Lung (tissue), 12 donors: ENCODE measurements around the gene TGFB1. TPM values are rescaled to one million over a fixed set of nuclear protein-coding genes. Genes with fewer than 3 reads are reported as not detected.
A peak's percentile ranks its signal among the peaks of the same experiment; 100 is the strongest.

ENCODE experiments used
- ATAC-seq: fragments of 200-7000 bp; cut with Tn5 transposase; one replicate; pipeline ENCODE4 v1.9.1; 2020; ENCODE audit warnings: moderate number of reproducible peaks; ENCODE audit not compliant: insufficient read depth, low FRiP score
- DNase-seq, 3 donors: peaks; one replicate each; pipeline ENCODE4 v3.0.0-alpha.2; 2013 to 2017
- H3K27ac ChIP-seq, 2 donors: one replicate each; pipeline ENCODE4 v1.5.1; 2013; ENCODE audit warnings: mild to moderate bottlenecking in 2 of 2, moderate library complexity in 2 of 2, control low read depth in 1 of 2, inconsistent platforms in 1 of 2, low read depth in 1 of 2, low read length in 1 of 2
- H3K27me3 ChIP-seq, 3 donors: one replicate each; pipeline ENCODE4 v1.5.1; 2013; ENCODE audit warnings: low read length in 2 of 3; ENCODE audit not compliant: control insufficient read depth in 3 of 3, insufficient read depth in 3 of 3
- H3K36me3 ChIP-seq, 4 donors: one replicate each; pipeline ENCODE4 v1.5.1; 2013; ENCODE audit warnings: low read length in 4 of 4, mild to moderate bottlenecking in 1 of 4, moderate library complexity in 1 of 4; ENCODE audit not compliant: control insufficient read depth in 4 of 4, insufficient read depth in 4 of 4
- H3K4me1 ChIP-seq, 5 donors: one replicate each; pipeline ENCODE4 v1.5.1; 2013; ENCODE audit warnings: low read length in 5 of 5, mild to moderate bottlenecking in 2 of 5, moderate library complexity in 1 of 5; ENCODE audit not compliant: control insufficient read depth in 5 of 5, insufficient read depth in 5 of 5
- H3K4me3 ChIP-seq: one replicate; pipeline ENCODE4 v1.5.1; 2013; ENCODE audit warnings: mild to moderate bottlenecking, control low read depth, moderate library complexity
- H3K9ac ChIP-seq, 2 donors: one replicate each; pipeline ENCODE4 v1.5.1; 2013; ENCODE audit warnings: low read length in 2 of 2, control low read depth in 1 of 2; ENCODE audit not compliant: insufficient read depth in 1 of 2
- H3K9me3 ChIP-seq, 4 donors: one replicate each; pipeline ENCODE4 v1.5.1; 2013; ENCODE audit warnings: low read length in 3 of 4, mild to moderate bottlenecking in 1 of 4, moderate library complexity in 1 of 4; ENCODE audit not compliant: control insufficient read depth in 4 of 4, insufficient read depth in 3 of 4
- WGBS, 2 donors: extraction: QIAGEN DNeasy Blood & Tissue Kit; methylation state at CpG; one replicate each; pipeline ENCODE4 v1.1.7; 2013; 5-methylcytosine and 5-hydroxymethylcytosine counted together
- polyA plus RNA-seq, 2 donors: library from polyadenylated mRNA; stranded (reverse); fragments of 200-250 nt; gene quantifications; one replicate each; pipeline ENCODE4 v1.2.1, GENCODE V29; 2013
- total RNA-seq, 2 donors: library from RNA; depleted of rRNA in 1 of 2; stranded (reverse); fragments of >200 nt in 1 of 2; gene quantifications; one replicate each; pipeline ENCODE4 v1.2.1, GENCODE V29; 2014 to 2021
- TF ChIP-seq, protein P1 (sequence below): IDR thresholded peaks from 2 replicates; pipeline ENCODE4 v1.5.1; 2012; ENCODE audit warnings: mild to moderate bottlenecking; ENCODE audit errors: control extremely low read depth, extremely low read depth
- donor health status: control.
- donor health status: control.
- donor health status: Bipolar disorder and iron deficiency.
- donor health status: healthy.
- donor health status: DM: yes; HTN: yes; CAD: no.

Gene TGFB1
- total and polyA plus RNA-seq, 4 donors = 18.0 to 88.8 (median 47.6) TPM

DNA sequence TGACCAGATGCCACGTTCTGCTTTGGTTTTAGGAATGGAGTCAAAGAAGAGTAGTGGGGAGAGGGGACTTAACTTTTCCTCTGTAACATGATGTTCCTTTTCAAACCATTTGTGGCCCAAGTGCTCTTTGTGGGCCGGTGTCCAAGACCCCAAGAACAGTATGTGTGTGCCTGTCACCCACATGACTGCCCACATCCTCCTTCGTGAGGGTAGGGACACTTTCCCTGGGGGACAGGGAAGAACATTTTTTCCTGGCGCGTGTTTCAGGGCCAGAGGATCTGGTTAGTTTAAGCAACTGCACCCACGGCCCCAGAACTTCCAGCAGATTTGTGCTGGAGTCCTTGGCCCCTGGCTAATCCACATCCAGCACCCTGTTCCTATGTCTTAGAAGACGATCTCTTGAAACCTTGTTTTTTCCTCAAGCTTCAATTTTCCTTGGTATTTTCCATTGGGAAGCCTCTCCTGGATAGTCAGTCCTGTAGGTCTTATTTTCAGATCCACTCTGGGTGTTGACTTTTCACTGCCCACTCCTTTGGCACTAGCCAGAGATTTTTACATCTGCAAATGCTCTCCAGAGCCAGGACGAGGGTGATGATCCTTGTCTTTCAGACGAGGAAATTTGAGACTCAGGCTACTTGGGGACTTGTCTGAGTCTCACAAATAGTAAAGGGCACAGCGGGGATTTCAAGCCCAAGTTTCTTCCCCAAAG is 54.5 kb downstream of the TGFB1 start:
- peak overlapping the region; percentile 86 to 93 for H3K27ac ChIP-seq
- TF ChIP-seq, protein P1, sequence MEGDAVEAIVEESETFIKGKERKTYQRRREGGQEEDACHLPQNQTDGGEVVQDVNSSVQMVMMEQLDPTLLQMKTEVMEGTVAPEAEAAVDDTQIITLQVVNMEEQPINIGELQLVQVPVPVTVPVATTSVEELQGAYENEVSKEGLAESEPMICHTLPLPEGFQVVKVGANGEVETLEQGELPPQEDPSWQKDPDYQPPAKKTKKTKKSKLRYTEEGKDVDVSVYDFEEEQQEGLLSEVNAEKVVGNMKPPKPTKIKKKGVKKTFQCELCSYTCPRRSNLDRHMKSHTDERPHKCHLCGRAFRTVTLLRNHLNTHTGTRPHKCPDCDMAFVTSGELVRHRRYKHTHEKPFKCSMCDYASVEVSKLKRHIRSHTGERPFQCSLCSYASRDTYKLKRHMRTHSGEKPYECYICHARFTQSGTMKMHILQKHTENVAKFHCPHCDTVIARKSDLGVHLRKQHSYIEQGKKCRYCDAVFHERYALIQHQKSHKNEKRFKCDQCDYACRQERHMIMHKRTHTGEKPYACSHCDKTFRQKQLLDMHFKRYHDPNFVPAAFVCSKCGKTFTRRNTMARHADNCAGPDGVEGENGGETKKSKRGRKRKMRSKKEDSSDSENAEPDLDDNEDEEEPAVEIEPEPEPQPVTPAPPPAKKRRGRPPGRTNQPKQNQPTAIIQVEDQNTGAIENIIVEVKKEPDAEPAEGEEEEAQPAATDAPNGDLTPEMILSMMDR = no peak
- peaks cover 29 to 65% (median 53%) of the 10 kb centered on the region in 4 donors for H3K36me3 ChIP-seq
- no peak for ATAC-seq
- DNase-seq = peak in 2 of 3 donors; percentile 10 to 11
- no peaks in the 10 kb centered on the region for H3K9me3 ChIP-seq
- no peak overlapping the region for H3K4me3 ChIP-seq
- peak overlapping the region in 1 of 2 donors; percentile 61 for H3K9ac ChIP-seq
- 51 to 56% methylated on average over 10 of the region's 10 CpGs for WGBS, 2 donors
- H3K27me3 ChIP-seq = no peaks in the 10 kb centered on the region
- H3K4me1 ChIP-seq = peaks cover 11 to 34% (median 30%) of the 10 kb centered on the region in 5 donors

DNA sequence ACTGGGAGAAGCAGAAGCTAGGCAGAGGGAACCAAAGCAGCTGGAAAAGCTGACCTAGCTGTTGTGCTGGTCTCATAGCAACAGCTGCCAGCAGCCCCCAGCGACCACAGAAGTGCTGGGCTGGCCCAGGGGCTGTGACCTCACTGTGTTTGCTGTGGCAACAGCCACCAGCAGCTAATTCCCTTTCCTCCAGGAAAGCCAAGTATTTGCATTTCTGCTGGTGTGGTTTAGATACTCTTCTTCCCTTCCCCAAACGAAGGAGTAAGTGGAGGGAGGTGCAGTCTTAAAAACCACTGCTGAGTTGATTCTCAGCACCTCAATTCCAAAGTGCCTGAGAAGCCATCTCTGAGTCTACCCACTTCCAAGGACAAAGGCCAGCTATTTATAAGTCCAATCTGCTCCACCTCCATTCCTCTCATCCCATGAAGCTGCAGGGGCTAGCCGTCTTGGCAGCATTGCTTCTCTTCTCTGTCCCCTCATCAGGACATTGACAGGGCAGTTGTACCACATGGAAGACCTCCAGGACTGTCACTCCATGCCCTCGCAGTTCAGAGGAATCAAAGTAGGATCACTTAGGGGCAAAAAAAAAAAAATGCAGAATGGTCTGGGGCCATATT is 55.3 kb downstream of the TGFB1 start:
- H3K27me3 ChIP-seq = no peaks in the 10 kb centered on the region
- H3K9me3 ChIP-seq = no peaks in the 10 kb centered on the region
- peaks cover 28 to 64% (median 57%) of the 10 kb centered on the region in 4 donors for H3K36me3 ChIP-seq
- WGBS, 2 donors = 29 to 30% methylated on average over 4 of the region's 4 CpGs
- peak overlapping the region; percentile 50 to 75 for H3K9ac ChIP-seq
- peak overlapping the region; percentile 86 to 93 for H3K27ac ChIP-seq
- TF ChIP-seq, protein P1 = no peak
- no peak overlapping the region for H3K4me3 ChIP-seq
- ATAC-seq (peak; percentile 59), DNase-seq (peak; percentile 86 to 90 (median 88))
- peaks cover 11 to 34% (median 30%) of the 10 kb centered on the region in 5 donors for H3K4me1 ChIP-seq

DNA sequence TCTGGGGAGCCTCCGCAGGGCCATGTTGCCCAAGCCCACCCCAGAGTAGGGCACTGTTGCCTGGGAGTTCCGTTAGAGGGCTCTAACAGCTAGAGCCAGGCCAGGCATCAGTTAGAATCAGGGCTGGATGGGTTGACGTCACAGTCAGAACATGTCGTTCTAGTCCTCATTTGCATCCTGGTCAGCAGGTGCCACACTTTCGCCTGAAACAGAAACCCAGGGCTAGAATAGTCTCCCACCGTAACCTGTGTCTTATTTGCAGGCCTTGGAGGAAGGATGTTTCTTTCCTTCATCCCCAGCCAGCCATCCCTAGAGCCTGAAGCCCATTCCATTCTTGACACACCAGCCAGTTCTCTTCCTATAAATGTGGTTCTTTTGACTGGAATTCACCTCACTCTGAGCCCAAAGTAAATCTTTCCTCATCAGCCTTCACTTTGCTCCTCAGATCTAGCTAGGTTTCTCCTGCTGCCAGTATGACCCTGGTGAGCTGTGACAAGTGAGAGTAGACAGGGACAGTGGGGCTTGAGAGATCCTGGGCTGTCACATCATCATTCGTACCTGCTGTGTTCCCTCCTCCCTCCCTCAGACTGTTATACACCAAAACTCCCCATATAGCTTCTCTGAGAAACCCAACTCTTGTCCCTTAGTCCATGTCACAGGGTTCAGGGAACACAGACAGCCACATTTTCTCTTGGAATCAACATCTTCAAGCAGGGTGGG is 55.9 kb downstream of the TGFB1 start:
- Histone ChIP-seq H3K4me1 (peaks cover 11 to 34% (median 30%) of the 10 kb centered on the region in 5 donors), H3K36me3 (peaks cover 26 to 64% (median 61%) of the 10 kb centered on the region in 4 donors), H3K27me3 (no peaks in the 10 kb centered on the region), H3K4me3 (no peak overlapping the region), H3K9me3 (no peaks in the 10 kb centered on the region), H3K27ac (peak overlapping the region; percentile 86 to 93), H3K9ac (peak overlapping the region; percentile 42 to 75)
- TF ChIP-seq, protein P1 = no peak
- DNase-seq (no peak), ATAC-seq (no peak)
- 67% methylated on average over 7 of the region's 7 CpGs for WGBS, 2 donors
